ENCODE results near the gene ARHGAP28. TPM values are rescaled to one million over a fixed set of nuclear protein-coding genes. Genes with fewer than 3 reads are reported as not detected.

The ARHGAP28 gene
- total and polyA plus RNA-seq, 3 donors from 2014 or later, result 45.5 to 161 (median 76.8) TPM

- DNase-seq, result no peak
- Histone ChIP-seq H3K4me3 (no peak overlapping the region), H3K27ac (no peak overlapping the region), H3K27me3 (no peaks in the 10 kb centered on the region), H3K36me3 (ENCODE audit: low read depth, missing control alignments) (no peaks in the 10 kb centered on the region), H3K9me3 (no peaks in the 10 kb centered on the region), H3K4me1 (peaks cover 21% of the 10 kb centered on the region)
- TF ChIP-seq, protein P1, sequence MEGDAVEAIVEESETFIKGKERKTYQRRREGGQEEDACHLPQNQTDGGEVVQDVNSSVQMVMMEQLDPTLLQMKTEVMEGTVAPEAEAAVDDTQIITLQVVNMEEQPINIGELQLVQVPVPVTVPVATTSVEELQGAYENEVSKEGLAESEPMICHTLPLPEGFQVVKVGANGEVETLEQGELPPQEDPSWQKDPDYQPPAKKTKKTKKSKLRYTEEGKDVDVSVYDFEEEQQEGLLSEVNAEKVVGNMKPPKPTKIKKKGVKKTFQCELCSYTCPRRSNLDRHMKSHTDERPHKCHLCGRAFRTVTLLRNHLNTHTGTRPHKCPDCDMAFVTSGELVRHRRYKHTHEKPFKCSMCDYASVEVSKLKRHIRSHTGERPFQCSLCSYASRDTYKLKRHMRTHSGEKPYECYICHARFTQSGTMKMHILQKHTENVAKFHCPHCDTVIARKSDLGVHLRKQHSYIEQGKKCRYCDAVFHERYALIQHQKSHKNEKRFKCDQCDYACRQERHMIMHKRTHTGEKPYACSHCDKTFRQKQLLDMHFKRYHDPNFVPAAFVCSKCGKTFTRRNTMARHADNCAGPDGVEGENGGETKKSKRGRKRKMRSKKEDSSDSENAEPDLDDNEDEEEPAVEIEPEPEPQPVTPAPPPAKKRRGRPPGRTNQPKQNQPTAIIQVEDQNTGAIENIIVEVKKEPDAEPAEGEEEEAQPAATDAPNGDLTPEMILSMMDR (IDR thresholded peaks at IDR 0.05), result no peak
- TF ChIP-seq POLR2A (IDR thresholded peaks at IDR 0.05), result no peak
- intact Hi-C loops (cut with DNase I; ENCODE audit: low total_unique reads), result no loop called here
- 71 to 73% methylated on average over 5 of the region's 5 CpGs for WGBS, 2 donors
These were observed 14.5 kb downstream of the ARHGAP28 start for GRCh38 chr18:6743999-6744398.

- no peaks in the 10 kb centered on the region for H3K36me3 ChIP-seq (ENCODE audit: low read depth, missing control alignments)
- DNase-seq, result no peak
- no peak overlapping the region for H3K27ac ChIP-seq
- intact Hi-C loops (cut with DNase I; ENCODE audit: low total_unique reads), result no loop called here
- no peaks in the 10 kb centered on the region for H3K27me3 ChIP-seq
- WGBS, 2 donors, result 83 to 98% methylated on average over 1 of the region's 1 CpG
- H3K4me3 ChIP-seq, result no peak overlapping the region
- no peaks in the 10 kb centered on the region for H3K9me3 ChIP-seq
- H3K4me1 ChIP-seq, result peaks cover 21% of the 10 kb centered on the region
- TF ChIP-seq POLR2A (IDR thresholded peaks at IDR 0.05), result no peak
- TF ChIP-seq, protein P1 (IDR thresholded peaks at IDR 0.05), result no peak
These were observed 15.4 kb downstream of the ARHGAP28 start for GRCh38 chr18:6744816-6745455.

- TF ChIP-seq POLR2A (IDR thresholded peaks at IDR 0.05), result no peak
- TF ChIP-seq, protein P1 (IDR thresholded peaks at IDR 0.05), result no peak
- Histone ChIP-seq H3K36me3 (ENCODE audit: low read depth, missing control alignments) (no peaks in the 10 kb centered on the region), H3K9me3 (no peaks in the 10 kb centered on the region), H3K27me3 (no peaks in the 10 kb centered on the region), H3K4me3 (no peak overlapping the region), H3K4me1 (peaks cover 20% of the 10 kb centered on the region), H3K27ac (no peak overlapping the region)
- no peak for DNase-seq
- intact Hi-C loops (cut with DNase I; ENCODE audit: low total_unique reads), result no loop called here
- 88 to 90% methylated on average over 5 of the region's 5 CpGs for WGBS, 2 donors
These were observed 16.1 kb downstream of the ARHGAP28 start for GRCh38 chr18:6745504-6746031.

- DNase-seq, result no peak
- WGBS, 2 donors, result 63 to 70% methylated on average over 2 of the region's 2 CpGs
- intact Hi-C loops (cut with DNase I; ENCODE audit: low total_unique reads), result no loop called here
- Histone ChIP-seq H3K27ac (no peak overlapping the region), H3K36me3 (ENCODE audit: low read depth, missing control alignments) (no peaks in the 10 kb centered on the region), H3K4me3 (no peak overlapping the region), H3K9me3 (no peaks in the 10 kb centered on the region), H3K27me3 (no peaks in the 10 kb centered on the region), H3K4me1 (peaks cover 12% of the 10 kb centered on the region)
- TF ChIP-seq, protein P1 (IDR thresholded peaks at IDR 0.05), result no peak
- no peak for TF ChIP-seq POLR2A (IDR thresholded peaks at IDR 0.05)
These were observed 17.0 kb downstream of the ARHGAP28 start for GRCh38 chr18:6746386-6746960.
